Fibroblast of villous mesenchyme (primary cell): ENCODE results near the gene LIMS1. TPM values are rescaled to one million over a fixed set of nuclear protein-coding genes. Genes with fewer than 3 reads are reported as not detected.
A peak's percentile ranks its signal among the peaks of the same experiment; 100 is the strongest.

Experiments used
- DNase-seq: peaks from one replicate; pipeline ENCODE4 v3.0.0-alpha.2; 2010; ENCODE audit warnings: low read depth
- H3K4me3 ChIP-seq: 2 replicates; pipeline ENCODE4 v1.5.1; 2011; ENCODE audit warnings: low read depth, mild to moderate bottlenecking, low read length
- CTCF ChIP-seq: IDR thresholded peaks from 2 replicates; pipeline ENCODE4 v1.5.1; 2012; ENCODE audit warnings: low read depth, mild to moderate bottlenecking, low read length; ENCODE audit not compliant: insufficient read depth
- total RNA-seq: library from RNA; depleted of rRNA; stranded (reverse); fragments of >200 nt; gene quantifications from 2 replicates; pipeline ENCODE4 v1.2.3, GENCODE V29; 2012

The LIMS1 gene
- total RNA-seq, 1 donor: 152 TPM

GRCh38 chr2:108626995-108627394 lies 92.7 kb downstream of the LIMS1 start:
- TF ChIP-seq CTCF: no peak
- H3K4me3 ChIP-seq: no peak overlapping the region
- no peak for DNase-seq

- no peak for TF ChIP-seq CTCF
- H3K4me3 ChIP-seq: no peak overlapping the region
- no peak for DNase-seq
These were observed 93.8 kb downstream of the LIMS1 start for GRCh38 chr2:108627911-108628567.

GRCh38 chr2:108628936-108629335 lies 94.7 kb downstream of the LIMS1 start:
- DNase-seq: no peak
- TF ChIP-seq CTCF: no peak
- no peak overlapping the region for H3K4me3 ChIP-seq

GRCh38 chr2:108629417-108629816 lies 95.1 kb downstream of the LIMS1 start:
- DNase-seq: no peak
- no peak for TF ChIP-seq CTCF
- H3K4me3 ChIP-seq: no peak overlapping the region

- no peak for TF ChIP-seq CTCF
- no peak overlapping the region for H3K4me3 ChIP-seq
- DNase-seq: peak; percentile 64
These were observed 96.5 kb downstream of the LIMS1 start for GRCh38 chr2:108630567-108631405.

- no peak for TF ChIP-seq CTCF
- H3K4me3 ChIP-seq: no peak overlapping the region
- no peak for DNase-seq
These were observed 98.3 kb downstream of the LIMS1 start for GRCh38 chr2:108632332-108633160.
